ENCODE data around the gene WAPL. TPM values are rescaled to one million over a fixed set of nuclear protein-coding genes. Genes with fewer than 3 reads are reported as not detected.
A peak's percentile ranks its signal among the peaks of the same experiment; 100 is the strongest.

WAPL gene
- total and polyA plus RNA-seq, 2 of the 8 experiments (the other 6 are each of a cell fraction or from before 2014, with no cell fraction given): 12.8 to 48.1 TPM

GRCh38 chr10:86569335-86569734, 47.7 kb upstream of the WAPL start:
- no peaks in the 10 kb centered on the region for H4K20me1 ChIP-seq (replicated peaks in 1 of 2; ENCODE audit: control insufficient read depth in 1 of 2, insufficient read depth in 2 of 2, low read length in 2 of 2)
- FAIRE-seq (peak; percentile 28), DNase-seq (ENCODE audit: low read depth in 1 of 2, low spot score in 2 of 2) (no peak)
- H4K5ac ChIP-seq (ENCODE audit: insufficient read length, low read depth, low read length): no peak overlapping the region
- H2BK15ac ChIP-seq (ENCODE audit: low read length): no peak overlapping the region
- no peaks in the 10 kb centered on the region for H3K9me3 ChIP-seq (ENCODE audit: insufficient read depth in 2 of 2, low read depth in 1 of 2, low read length in 1 of 2)
- no peak overlapping the region for H2AK5ac ChIP-seq (ENCODE audit: low read depth, low read length)
- H3K23me2 ChIP-seq (ENCODE audit: low read depth, low read length): no peaks in the 10 kb centered on the region
- H3K4me3 ChIP-seq (ENCODE audit: extremely low read depth in 1 of 4, insufficient read depth in 2 of 4, low read depth in 3 of 4, low read length in 4 of 4): no peak overlapping the region
- ChIA-PET POLR2A (ENCODE audit: partially characterized antibody) (interaction anchor here (1.0 kb wide), 1 partner anchor 11 kb away, joined by 4 read pairs; no protein-coding TSS in a partner anchor), CTCF (ENCODE audit: partially characterized antibody) (interaction anchor here (0.9 to 8.7 kb wide), 4 partner anchors 13 to 84 kb away, joined by 3 to 44 read pairs (median 3); no protein-coding TSS in a partner anchor)
- peaks cover 0 to 9% (median 2%) of the 10 kb centered on the region in 4 experiments; a peak in 4 of 7 replicates for H3K4me1 ChIP-seq (replicated peaks in 1 of 4; ENCODE audit: control insufficient read depth in 3 of 4, insufficient read depth in 4 of 4, low read length in 3 of 4)
- no peak overlapping the region for H2BK12ac ChIP-seq (ENCODE audit: low read depth, low read length)
- no peak overlapping the region for H4K91ac ChIP-seq (replicated peaks; ENCODE audit: insufficient read length, low read length)
- no peak overlapping the region for H2BK5ac ChIP-seq (ENCODE audit: low read depth, low read length)
- H3K27me3 ChIP-seq (replicated peaks in 1 of 4; ENCODE audit: control insufficient read depth in 3 of 4, extremely low read depth in 1 of 4, insufficient read depth in 3 of 4, low read length in 3 of 4): no peaks in the 10 kb centered on the region
- no peak overlapping the region for H2BK20ac ChIP-seq (ENCODE audit: low read length)
- H3K18ac ChIP-seq (ENCODE audit: extremely low read depth, low read length): no peak overlapping the region
- H3K79me2 ChIP-seq (ENCODE audit: control insufficient read depth in 1 of 2, insufficient read depth in 2 of 2, low read length in 2 of 2): no peaks in the 10 kb centered on the region
- no peaks in the 10 kb centered on the region for H3K79me1 ChIP-seq (ENCODE audit: low read depth, low read length)
- H2BK120ac ChIP-seq (replicated peaks; ENCODE audit: low read depth, low read length): no peak overlapping the region
- H3K36me3 ChIP-seq (ENCODE audit: control insufficient read depth in 2 of 4, insufficient read depth in 4 of 4, low read length in 3 of 4): no peaks in the 10 kb centered on the region
- TF ChIP-seq SP1 (IDR thresholded peaks at IDR 0.05; ENCODE audit: low read depth, low read length) (no peak), POU5F1 (IDR thresholded peaks at IDR 0.05; ENCODE audit: low read depth, low read length) (0 out of 2 replicates have a peak, but pooled peaks have one; percentile 57)
- H3K27ac ChIP-seq (ENCODE audit: low read depth, low read length): no peak overlapping the region
- H3K4ac ChIP-seq (replicated peaks; ENCODE audit: insufficient read length, low read depth, low read length): no peak overlapping the region
- H2AFZ ChIP-seq (ENCODE audit: low read length): peak overlapping the region; percentile 43; the same call in 1 of the 2 replicates
- H3K23ac ChIP-seq (ENCODE audit: insufficient read length): no peak overlapping the region
- no peak overlapping the region for H3K56ac ChIP-seq (replicated peaks; ENCODE audit: insufficient read length, low read depth, low read length)
- H3K9ac ChIP-seq (replicated peaks in 1 of 4; ENCODE audit: extremely low read depth in 1 of 4, low read depth in 3 of 4, low read length in 3 of 4): no peak overlapping the region
- no peak overlapping the region for H4K8ac ChIP-seq (ENCODE audit: extremely low read depth, insufficient read depth, low read length)
- peak overlapping the region in 1 of 2 experiments; percentile 17; a peak in 1 of 4 replicates for H3K4me2 ChIP-seq (ENCODE audit: insufficient read depth in 1 of 2, low read depth in 2 of 2, low read length in 2 of 2)
- no peak overlapping the region for H3K14ac ChIP-seq (ENCODE audit: insufficient read length)

Data from H1 (cell line).